HG03280 (cell line): ENCODE measurements around the gene OGFRL1.
A peak's percentile ranks its signal among the peaks of the same experiment; 100 is the strongest.
"Not testable (repeated sequence)": the region's sequence is repeated elsewhere in the genome, so short reads cannot be mapped to it uniquely, and the experiment has no call there.

Experiments
- ATAC-seq: cut with Tn5 transposase; IDR thresholded peaks from one replicate; pipeline ENCODE4 v1.9.1; 2021; ENCODE audit warnings: mild to moderate bottlenecking, moderate library complexity; ENCODE audit not compliant: unreplicated experiment

OGFRL1 gene

GRCh38 chr6:71288228-71289038 is at the start of gene OGFRL1:
OGFRL1 (plus strand) TSS chr6:71288811; CDS start chr6:71288937, 126 bp downstream.
- peak; percentile 91 for ATAC-seq

- no peak for ATAC-seq
These were observed 48.9 kb upstream of the OGFRL1 start for GRCh38 chr6:71239694-71240093.

GRCh38 chr6:71245265-71246049 is 43.2 kb upstream of the OGFRL1 start:
- no peak for ATAC-seq

DNA sequence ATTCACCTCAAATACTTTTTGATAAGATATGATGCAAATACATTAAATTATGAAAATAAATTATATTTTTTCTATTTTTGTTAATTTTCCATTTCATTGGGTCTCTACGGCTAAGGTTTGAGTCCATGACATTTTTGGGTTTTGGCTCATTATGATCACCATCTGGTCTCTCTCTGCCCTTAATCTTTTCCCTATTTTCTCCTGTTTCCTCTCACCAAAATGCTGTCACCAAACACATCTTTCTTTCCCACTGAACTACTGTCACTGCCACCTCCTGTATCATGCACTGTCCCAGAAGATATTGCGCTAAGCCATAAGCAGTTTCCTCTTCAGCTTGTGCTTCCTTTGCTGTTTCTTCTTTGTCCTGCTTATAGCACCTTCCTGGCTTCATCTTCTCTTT is 42.0 kb upstream of the OGFRL1 start:
- no peak for ATAC-seq

- ATAC-seq: peak; percentile 40
These were observed 40.3 kb upstream of the OGFRL1 start for GRCh38 chr6:71248306-71248765.

- ATAC-seq: no peak
These were observed 39.6 kb upstream of the OGFRL1 start for GRCh38 chr6:71248878-71249544.

DNA sequence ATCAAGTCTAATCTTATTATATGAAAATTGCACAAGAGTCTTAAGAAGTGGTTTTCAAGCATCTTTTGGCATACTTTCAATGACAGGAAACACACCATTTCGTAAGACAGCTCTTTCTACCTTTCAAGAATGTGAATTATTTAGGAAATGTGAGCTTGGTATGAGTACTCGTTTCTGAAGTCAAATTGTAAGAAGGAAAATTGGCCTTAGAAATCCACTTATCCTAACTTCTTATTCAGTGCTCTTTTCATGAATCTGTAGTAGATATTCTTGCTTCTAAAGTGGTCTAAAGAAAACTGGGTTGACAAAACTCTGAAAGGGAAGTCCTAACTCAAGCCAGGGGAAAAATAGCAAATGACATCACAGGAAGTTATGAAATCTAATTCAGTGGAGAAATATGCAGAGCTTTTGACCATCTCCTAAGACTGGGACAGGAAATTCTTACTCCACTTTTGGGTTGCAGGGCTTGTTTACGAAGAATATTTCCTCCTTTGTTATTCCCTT is 38.5 kb upstream of the OGFRL1 start:
- ATAC-seq: no peak

GRCh38 chr6:71252410-71252809 is 36.2 kb upstream of the OGFRL1 start:
- no peak for ATAC-seq

DNA sequence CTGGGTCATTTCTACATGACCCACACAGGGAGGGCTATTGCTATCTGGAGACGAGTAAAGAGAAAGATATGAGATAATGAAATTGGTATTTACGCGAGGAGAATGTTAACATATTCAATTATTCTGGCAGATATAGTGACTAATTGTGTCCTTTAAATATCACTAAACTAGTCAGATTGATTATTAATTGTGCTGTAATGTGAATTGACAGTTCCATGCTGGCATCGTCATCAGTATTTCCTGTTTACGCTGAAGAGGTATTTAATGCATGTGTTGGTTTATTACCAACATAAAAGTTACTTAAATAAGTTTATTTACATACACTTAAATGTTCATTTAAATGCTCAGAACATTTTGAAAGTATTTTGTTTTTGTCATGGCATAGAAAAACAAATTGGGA is 35.7 kb upstream of the OGFRL1 start:
- no peak for ATAC-seq

GRCh38 chr6:71254323-71254722 is 34.3 kb upstream of the OGFRL1 start:
- no peak for ATAC-seq

DNA sequence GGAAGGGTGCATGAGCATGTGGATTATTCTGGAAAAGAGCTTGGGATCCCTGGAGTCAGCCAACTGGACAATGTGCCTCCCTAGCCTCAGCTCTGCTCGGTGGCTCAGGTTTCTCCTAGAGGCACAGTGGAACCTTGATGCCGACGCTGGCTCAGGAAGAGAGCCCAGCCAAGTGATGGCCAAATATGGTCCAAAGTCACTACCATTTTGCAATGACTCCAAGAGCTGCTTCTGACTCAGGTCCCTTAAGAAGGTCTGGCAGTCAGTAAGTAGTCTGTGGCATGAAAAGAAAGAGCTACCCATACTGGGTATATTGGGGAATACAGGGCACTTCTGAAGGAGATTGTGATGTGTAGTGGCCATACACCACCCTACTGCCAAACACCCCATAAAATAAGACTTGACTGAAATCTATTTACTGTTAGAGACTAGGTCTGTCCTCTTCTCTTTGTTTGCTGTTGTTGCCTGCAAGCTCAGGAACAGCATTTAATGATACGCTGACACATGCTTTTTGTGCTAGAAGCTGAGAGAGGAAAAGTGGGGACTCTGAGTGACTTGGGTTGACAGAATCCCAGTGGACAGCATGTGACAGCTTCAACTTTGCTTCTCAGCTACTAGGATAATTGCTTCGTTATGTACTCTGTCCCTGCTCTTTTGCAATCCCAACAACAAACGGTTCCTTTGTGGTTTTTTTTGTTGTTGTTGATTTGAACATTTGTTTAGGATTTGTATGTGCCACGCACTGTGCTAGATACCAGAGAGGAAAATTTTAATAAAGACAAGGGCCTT is 30.3 kb upstream of the OGFRL1 start:
- no peak for ATAC-seq

DNA sequence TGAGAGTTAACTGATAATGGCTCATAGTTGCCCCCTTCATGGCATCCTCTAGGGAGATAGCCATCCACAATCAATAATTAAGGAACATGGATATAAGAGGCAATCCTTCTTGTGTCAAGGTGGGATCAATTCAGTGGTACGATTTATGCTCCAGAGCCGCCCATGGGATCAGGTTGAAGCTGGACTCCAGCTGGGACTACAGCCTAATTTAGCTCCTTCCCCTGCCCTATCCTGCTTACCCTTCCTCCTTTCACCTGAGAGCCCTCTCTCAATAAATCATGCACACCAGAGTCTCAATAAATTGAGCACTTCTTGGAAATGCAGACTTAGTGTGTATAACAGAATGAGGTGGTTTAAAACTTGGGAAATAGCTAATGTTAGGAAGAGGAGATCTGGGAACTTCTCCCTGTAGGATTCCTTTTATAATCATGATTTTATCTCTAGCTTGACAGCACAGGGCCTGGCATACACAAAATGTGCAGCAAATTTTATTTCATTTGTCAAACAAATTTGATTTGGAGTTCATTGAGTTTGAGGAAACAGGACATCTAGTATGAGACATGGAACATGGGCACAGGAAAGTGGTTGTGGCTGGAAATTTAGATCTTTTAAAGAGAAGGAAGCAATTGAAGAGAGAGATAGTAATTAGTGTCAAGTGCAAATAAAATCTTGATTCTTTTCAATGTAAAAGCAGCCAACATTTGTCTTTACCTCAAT is 28.6 kb upstream of the OGFRL1 start:
- ATAC-seq: no peak

- ATAC-seq: no peak
These were observed 25.7 kb upstream of the OGFRL1 start for GRCh38 chr6:71262914-71263313.

DNA sequence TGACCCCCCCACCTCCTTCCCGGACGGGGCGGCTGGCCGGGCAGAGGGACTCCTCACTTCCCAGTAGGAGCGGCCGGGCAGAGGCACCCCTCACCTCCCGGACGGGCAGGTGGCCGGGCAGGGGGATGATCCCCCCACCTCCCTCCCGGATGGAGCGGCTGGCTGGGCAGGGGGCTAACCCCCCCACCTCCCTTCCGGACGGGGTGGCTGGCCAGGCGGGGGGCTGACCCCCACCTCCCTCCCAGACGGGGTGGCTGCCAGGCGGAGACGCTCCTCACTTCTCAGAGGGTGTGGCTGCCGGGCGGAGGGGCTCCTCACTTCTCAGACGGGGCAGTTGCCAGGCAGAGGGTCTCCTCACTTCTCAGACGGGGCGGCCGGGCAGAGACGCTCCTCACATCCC is 22.2 kb upstream of the OGFRL1 start:
- not testable (repeated sequence) for ATAC-seq

- no peak for ATAC-seq
These were observed 19.7 kb upstream of the OGFRL1 start for GRCh38 chr6:71268735-71269437.

GRCh38 chr6:71277926-71278600 is 10.5 kb upstream of the OGFRL1 start:
- no peak for ATAC-seq

DNA sequence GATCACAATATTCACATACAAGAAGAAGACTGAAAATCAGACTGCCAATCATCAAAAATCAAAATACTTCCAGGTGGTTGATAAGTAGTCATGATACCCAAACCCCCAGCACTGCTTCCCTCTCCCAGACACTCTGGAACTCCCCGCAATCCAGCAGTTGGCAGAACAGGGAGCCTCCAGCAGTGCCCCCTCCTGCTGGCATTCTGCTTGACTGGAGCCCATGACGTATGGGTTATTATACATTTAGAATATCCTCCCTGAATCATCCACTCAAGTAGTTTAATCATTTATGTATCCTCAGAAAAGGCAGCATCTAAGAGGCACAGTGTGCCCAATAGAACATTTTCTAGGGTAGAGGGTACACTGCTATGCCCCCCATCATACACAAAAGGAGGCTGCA is 9.3 kb upstream of the OGFRL1 start:
- no peak for ATAC-seq

DNA sequence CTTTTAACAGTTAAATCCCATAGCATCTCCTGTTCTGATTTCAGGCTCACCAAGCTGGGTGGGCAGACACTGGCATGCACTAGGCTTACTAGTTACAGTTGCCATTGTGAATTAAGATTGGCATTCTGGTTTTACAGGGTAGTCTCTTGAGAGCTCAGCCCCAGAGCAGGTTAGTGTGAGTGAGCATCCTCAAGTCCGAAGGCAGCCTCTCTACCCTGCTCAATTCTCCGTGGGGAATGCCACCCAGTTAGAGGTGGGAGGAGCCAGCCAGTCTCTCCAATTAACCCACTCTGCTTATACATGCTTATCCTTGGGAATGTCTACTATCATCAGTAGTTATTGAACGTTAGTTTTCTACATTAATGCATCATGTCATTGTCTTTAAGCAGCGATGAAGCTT is 8.9 kb upstream of the OGFRL1 start:
- ATAC-seq: no peak

- no peak for ATAC-seq
These were observed 7.9 kb upstream of the OGFRL1 start for GRCh38 chr6:71280701-71281100.
